Stimulated activated naive CD8-positive, alpha-beta T cell treated with anti-CD3 and anti-CD28 coated beads, Interleukin-15, amount 100 ng/mL, for 72 hours (primary cell): Measurements from ENCODE around the gene NEK11.
"Not testable (repeated sequence)": the region's sequence is repeated elsewhere in the genome, so short reads cannot be mapped to it uniquely, and the experiment has no call there.

ENCODE experiments used
- ATAC-seq: fragments of 150-1000 bp; cut with Tn5 transposase; 2 replicates; pipeline ENCODE4 v1.10.0; 2021; ENCODE audit warnings: mild to moderate bottlenecking, moderate library complexity
- DNase-seq, 2 donors: peaks; one replicate each; pipeline ENCODE4 v3.0.0; 2021 to 2022
- H3K27ac Mint-ChIP-seq, 2 donors: one replicate each; pipeline ENCODE4 v1.8.0; 2022; ENCODE audit warnings: mild to moderate bottlenecking in 2 of 2, mixed read lengths in 2 of 2, moderate library complexity in 2 of 2
- H3K27me3 Mint-ChIP-seq: one replicate; pipeline ENCODE4 v1.8.0; 2022; ENCODE audit warnings: mixed read lengths
- H3K4me1 Mint-ChIP-seq: one replicate; pipeline ENCODE4 v1.8.0; 2022; ENCODE audit warnings: mild to moderate bottlenecking, mixed read lengths
- H3K4me3 Mint-ChIP-seq, 2 donors: one replicate each; pipeline ENCODE4 v1.8.0; 2022; ENCODE audit warnings: mild to moderate bottlenecking in 2 of 2, mixed read lengths in 2 of 2, moderate library complexity in 1 of 2
- H3K9me3 Mint-ChIP-seq, 2 donors: one replicate each; pipeline ENCODE4 v1.8.0; 2022; ENCODE audit warnings: mixed read lengths in 2 of 2

NEK11 gene

DNA sequence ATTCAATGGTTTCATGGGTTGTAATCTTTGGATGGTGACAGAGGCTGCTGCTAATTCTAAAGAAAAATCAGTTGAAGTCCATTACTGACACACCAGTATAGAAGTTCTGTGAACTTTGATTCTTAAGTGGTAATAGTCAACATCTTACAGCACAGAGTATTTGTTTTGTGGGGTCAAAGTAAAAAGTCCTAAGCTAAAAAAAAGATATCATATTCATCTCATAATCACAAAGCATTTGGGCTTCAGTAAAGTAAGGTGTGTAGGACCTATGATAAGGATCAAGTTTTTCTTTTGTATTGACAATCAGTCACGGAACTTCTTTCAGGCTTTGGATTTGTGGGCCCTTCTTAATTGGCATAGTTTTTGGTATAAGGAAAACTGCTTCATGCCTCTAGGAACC lies 1.1 kb upstream of the NEK11 start:
- no peak for ATAC-seq
- H3K4me3 Mint-ChIP-seq: peak overlapping the region; percentile 84 to 93
- no peaks in the 10 kb centered on the region for H3K27me3 Mint-ChIP-seq
- H3K9me3 Mint-ChIP-seq: no peaks in the 10 kb centered on the region
- H3K4me1 Mint-ChIP-seq: peaks cover 50% of the 10 kb centered on the region
- H3K27ac Mint-ChIP-seq: peak overlapping the region; percentile 98
- DNase-seq: no peak

DNA sequence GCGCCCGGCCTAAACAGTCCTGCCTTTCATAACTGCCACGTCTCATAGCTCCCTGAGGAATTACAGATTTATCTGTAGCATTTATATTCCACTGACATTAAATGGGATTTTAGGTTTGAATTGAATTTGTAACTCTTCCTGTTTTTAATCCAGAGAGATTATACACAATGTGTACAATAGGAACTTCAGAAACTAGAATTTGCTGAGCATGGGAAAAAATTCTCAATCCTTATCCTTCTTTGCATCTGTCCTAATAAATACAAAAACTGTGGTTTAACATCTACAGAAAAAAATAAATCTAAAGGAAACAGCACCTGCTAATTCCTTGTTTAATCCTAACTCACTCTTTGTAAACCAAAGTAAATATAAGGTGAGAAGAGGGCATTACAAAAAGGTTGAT lies 2.2 kb downstream of the NEK11 start:
- H3K27me3 Mint-ChIP-seq: no peaks in the 10 kb centered on the region
- ATAC-seq: no peak
- H3K4me3 Mint-ChIP-seq: no peak overlapping the region
- peaks cover 31% of the 10 kb centered on the region for H3K4me1 Mint-ChIP-seq
- no peaks in the 10 kb centered on the region for H3K9me3 Mint-ChIP-seq
- H3K27ac Mint-ChIP-seq: no peak overlapping the region
- DNase-seq: no peak

DNA sequence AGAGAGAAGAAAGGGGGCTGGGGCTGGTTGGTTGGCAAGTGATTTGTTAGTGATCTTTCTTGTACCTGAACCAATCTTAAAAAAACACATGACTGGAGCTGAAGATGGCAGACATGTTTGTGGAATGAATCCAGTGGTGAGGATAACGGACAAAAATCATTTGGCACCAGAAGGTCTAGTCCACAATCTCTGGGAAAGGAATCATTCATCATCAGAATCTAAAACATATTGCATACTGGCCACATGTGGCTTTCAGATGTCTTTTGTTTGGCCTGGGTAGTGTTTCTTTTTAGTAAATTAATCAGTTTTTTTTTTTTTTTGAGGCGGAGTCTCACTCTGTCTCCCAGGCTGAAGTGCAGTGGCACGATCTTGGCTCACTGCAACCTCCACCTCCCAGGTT lies 5.0 kb downstream of the NEK11 start:
- no peak overlapping the region for H3K27ac Mint-ChIP-seq
- no peaks in the 10 kb centered on the region for H3K9me3 Mint-ChIP-seq
- H3K4me3 Mint-ChIP-seq: no peak overlapping the region
- H3K4me1 Mint-ChIP-seq: peaks cover 9% of the 10 kb centered on the region
- H3K27me3 Mint-ChIP-seq: no peaks in the 10 kb centered on the region
- DNase-seq (no peak), ATAC-seq (no peak)

DNA sequence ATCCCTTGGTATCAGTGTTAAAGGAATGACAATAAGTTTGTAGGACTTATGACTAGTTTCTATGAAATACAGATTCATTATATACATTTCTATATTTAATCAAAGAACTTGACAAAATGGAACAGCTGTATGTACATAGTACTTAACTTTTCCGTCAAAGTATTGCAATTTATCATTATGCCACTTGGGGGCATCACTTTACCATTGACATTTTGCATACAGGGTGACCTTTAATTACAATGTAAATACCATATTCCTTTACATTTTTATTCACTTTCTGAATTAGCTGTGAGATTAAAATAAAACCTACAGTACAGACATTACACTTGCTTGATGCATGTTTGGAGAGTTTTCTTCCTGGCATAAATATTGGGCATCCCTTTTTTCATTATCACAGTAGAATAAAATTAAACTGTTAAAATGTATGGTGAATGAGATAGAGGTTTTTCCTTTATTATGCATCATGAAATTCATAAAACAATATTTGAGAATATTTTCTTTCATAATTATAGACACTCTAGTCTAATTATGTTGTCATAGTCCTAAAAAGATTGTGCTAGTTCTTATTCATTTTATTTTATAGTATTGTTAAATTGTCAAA lies 6.9 kb downstream of the NEK11 start:
- DNase-seq (peak in 1 of 2 donors; percentile 36), ATAC-seq (no peak)
- H3K27me3 Mint-ChIP-seq: no peaks in the 10 kb centered on the region
- H3K27ac Mint-ChIP-seq: no peak overlapping the region
- no peaks in the 10 kb centered on the region for H3K4me1 Mint-ChIP-seq
- H3K4me3 Mint-ChIP-seq: no peak overlapping the region
- H3K9me3 Mint-ChIP-seq: no peaks in the 10 kb centered on the region

DNA sequence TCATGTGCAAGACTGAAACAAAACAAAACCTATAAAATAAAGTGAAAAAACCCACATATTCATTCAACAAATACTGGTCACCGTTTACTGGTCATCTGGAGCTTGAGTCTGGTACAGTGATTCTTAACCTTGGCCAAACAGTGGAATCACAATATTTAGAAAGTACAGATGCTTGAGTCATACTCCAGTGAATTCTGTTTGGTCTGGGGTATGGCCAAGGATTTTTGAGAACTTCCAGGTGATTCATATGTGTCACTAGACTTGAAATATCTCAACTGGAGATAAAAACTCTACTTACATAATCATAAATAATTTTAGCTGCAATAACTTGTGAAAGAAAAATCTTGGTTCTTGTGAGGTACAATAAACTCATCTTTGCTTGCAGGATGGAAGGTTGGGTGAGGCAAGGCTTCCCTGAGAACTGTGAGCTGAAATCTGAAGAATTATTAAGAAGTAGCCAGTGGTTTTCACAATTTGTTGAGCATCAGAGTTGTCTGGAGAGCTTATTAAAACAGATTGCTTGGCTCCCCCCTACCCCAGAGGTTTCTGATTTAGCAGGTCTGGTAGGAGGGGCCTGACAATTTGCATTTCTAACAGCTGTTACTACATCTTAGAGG lies 9.6 kb downstream of the NEK11 start:
- no peak overlapping the region for H3K4me3 Mint-ChIP-seq
- no peaks in the 10 kb centered on the region for H3K9me3 Mint-ChIP-seq
- H3K27me3 Mint-ChIP-seq: no peaks in the 10 kb centered on the region
- DNase-seq: no peak
- ATAC-seq: no peak
- H3K4me1 Mint-ChIP-seq: no peaks in the 10 kb centered on the region
- no peak overlapping the region for H3K27ac Mint-ChIP-seq

DNA sequence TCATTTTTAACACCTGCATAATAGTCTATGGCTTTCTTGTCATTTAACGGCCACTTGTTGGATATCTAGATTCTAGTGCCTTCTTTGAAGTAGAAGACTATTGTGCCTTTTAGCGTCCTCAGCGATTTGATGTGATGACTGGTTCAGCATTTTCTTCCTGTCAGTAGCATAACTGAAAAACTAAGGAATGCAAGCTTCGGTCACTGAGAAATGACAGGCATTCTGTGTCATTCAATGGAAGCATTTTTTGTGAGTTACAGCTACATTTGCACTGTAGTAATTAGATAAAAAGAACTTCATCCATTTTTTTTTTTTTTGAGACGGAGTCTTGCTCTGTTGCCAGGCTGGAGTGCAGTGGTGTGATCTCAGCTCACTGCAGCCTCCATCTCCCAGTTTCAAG lies 10.3 kb downstream of the NEK11 start:
- no peaks in the 10 kb centered on the region for H3K27me3 Mint-ChIP-seq
- no peak for ATAC-seq
- H3K4me3 Mint-ChIP-seq: no peak overlapping the region
- no peak overlapping the region for H3K27ac Mint-ChIP-seq
- no peaks in the 10 kb centered on the region for H3K9me3 Mint-ChIP-seq
- no peaks in the 10 kb centered on the region for H3K4me1 Mint-ChIP-seq
- DNase-seq: no peak

DNA sequence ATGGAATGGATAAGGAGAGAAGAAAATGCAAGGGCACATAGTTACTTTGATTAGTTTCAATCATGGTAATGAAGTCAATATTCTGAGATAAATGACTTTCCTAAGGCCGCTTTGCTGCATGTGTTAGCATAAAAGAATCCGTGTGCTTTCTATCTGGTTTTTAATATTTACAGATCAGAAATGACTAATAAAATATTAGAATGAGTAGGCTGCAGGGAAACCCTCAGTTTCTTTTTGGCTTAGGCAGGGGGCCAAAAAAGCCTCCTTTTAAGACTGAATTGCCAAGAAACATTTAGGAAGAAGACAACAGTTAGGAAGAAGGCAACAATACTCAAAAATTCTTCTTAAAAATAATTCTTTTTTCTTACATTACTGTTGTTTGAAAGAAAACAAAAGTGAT lies 11.6 kb downstream of the NEK11 start:
- H3K27ac Mint-ChIP-seq: no peak overlapping the region
- no peak for DNase-seq
- no peaks in the 10 kb centered on the region for H3K27me3 Mint-ChIP-seq
- no peak for ATAC-seq
- H3K4me3 Mint-ChIP-seq: no peak overlapping the region
- peaks cover 13% of the 10 kb centered on the region for H3K4me1 Mint-ChIP-seq
- H3K9me3 Mint-ChIP-seq: peaks cover 3 to 4% of the 10 kb centered on the region in 2 donors

DNA sequence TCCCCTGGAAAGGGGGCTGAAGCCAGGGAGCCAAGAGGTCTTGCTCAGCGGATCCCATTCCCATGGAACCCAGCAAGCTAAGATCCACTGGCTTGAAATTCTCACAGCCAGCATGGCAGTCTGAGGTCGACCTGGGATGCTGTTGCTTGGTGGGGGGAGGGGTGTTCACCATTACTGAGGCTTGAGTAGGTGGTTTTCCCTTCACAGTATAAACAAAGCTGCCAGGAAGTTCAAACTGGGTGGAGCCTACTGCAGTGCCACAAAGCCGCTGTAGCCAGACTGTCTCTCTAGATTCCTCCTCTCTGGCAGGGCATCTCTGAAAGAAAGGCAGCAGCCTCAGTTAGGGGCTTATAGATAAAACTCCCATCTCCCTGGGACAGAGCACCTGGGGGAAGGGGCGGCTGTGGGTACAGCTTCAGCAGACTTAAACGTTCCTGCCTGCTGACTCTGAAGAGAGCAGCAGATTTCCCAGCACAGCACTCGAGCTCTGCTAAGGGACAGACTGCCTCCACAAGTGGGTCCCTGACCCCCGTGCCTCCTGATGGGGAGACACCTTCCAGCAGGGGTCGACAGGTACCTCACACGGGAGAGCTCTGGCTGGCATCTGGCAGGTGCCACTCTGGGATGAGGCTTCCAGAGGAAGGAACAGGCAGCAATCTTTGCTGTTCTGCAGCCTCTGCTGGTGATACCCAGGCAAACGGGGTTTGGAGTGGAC lies 15.8 kb downstream of the NEK11 start:
- Mint-ChIP-seq H3K4me1 (peaks cover 15% of the 10 kb centered on the region), H3K9me3 (peaks cover 23 to 39% of the 10 kb centered on the region in 2 donors), H3K4me3 (peak overlapping the region in 1 of 2 donors; percentile 13), H3K27ac (peak overlapping the region in 1 of 2 donors; percentile 70)
- H3K27me3 Mint-ChIP-seq: not testable (repeated sequence)
- ATAC-seq: peak; percentile 81
- peak; percentile 6 to 50 for DNase-seq

DNA sequence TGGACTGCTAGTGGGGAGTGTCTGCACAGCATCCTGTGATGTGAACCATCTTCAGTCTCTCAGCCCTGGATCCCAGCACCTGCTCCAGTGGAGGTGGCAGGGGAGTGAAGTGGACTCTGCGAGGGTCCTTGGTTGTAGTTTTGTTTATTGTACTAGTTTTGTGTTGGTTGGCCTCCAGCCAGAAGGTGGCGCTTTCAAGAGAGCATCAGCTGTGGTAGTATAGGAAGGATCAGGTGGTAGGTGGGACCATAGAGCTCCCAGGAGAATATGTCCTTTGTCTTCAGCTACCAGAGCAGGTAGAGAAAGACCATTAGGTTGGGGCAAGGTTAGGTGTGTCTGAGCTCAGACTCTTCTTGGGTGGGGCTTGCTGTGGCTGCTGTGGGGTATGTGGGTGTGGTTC lies 20.9 kb downstream of the NEK11 start:
- Mint-ChIP-seq H3K4me3 (no peak overlapping the region), H3K27me3 (no peaks in the 10 kb centered on the region), H3K9me3 (peaks cover 25 to 44% of the 10 kb centered on the region in 2 donors), H3K4me1 (peaks cover 10% of the 10 kb centered on the region), H3K27ac (peak overlapping the region in 1 of 2 donors; percentile 56)
- DNase-seq: no peak
- no peak for ATAC-seq

DNA sequence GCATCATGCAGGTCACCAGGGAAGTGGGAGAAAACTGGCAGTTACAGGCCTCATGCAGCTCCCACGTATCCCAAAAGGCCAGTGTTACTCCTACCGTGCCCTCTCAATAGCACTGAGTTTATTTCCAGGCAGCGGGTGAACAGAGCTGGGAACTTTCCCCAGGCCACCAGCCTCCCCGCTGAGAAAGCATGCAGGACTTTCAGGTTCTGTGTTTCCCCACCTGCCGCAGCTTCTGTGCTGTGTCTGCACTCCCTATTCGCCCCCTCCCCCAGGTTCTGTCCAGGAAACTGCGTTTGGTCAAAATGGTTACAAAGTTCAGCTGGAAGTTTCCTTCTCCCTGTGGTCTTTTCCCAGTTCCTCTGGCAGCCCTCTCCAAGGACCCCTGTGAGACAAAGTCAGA lies 21.4 kb downstream of the NEK11 start:
- ATAC-seq (no peak), DNase-seq (no peak)
- H3K4me1 Mint-ChIP-seq: peaks cover 5% of the 10 kb centered on the region
- no peak overlapping the region for H3K4me3 Mint-ChIP-seq
- H3K27ac Mint-ChIP-seq: peak overlapping the region in 1 of 2 donors; percentile 56
- no peaks in the 10 kb centered on the region for H3K27me3 Mint-ChIP-seq
- H3K9me3 Mint-ChIP-seq: peaks cover 25 to 43% of the 10 kb centered on the region in 2 donors

DNA sequence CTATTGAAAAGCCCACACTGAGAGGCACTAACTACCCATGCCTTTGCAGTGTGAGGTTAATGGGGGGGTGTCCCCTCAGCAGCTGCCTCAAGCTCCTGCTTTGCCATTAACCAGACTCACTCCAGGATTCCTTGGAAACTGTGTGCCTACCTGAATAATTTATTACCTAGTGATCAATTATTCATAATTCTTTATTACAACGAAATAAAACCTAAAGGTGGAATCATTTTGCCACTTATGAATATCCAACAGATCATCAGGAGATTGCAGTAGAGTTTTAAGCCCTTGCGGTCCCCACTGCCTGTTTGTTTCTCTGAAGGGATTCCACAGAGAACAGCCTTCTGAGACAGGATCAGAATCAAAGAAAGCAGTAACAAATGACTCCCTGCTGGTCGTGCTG lies 23.3 kb downstream of the NEK11 start:
- Mint-ChIP-seq H3K27ac (no peak overlapping the region), H3K4me3 (no peak overlapping the region), H3K27me3 (no peaks in the 10 kb centered on the region), H3K9me3 (peaks cover 7 to 23% of the 10 kb centered on the region in 2 donors), H3K4me1 (no peaks in the 10 kb centered on the region)
- DNase-seq (no peak), ATAC-seq (no peak)

DNA sequence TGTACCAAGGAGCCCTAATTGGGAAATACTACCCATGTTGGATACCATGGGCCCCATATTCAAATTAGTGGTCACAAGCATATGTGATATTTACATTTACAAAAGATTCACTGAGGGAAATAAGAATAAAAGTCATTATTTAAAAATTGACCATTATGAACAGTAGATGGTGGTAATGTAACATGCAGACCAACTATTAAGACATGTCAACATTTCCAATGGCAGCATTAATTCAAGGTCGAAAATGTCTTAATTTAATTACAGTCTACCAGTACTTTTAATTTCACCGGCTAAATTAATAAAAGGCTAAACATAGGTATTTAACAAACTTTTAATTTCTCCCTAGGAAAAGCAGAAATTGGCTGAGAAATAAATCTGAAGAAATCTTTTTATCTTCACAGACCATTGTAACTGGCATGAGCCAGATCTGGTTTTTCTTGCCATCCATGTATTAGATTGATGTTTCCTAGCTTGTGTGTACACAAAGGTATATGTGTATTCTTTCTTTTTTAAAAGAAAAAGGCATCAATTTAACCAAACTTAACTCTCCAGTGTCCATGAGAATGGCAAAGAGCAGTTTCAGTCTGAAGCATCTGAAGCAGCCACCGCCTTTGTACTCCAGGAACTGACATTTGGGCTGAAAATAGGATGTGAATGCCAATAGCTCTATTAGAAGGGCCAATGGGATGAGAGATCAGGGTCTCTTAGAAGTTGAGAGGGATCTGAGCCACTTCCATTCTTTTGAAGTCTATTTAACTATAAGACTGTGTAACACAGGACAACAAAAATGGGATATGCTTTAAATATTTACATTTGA lies 26.6 kb downstream of the NEK11 start:
- no peaks in the 10 kb centered on the region for H3K4me1 Mint-ChIP-seq
- DNase-seq: no peak
- H3K27me3 Mint-ChIP-seq: no peaks in the 10 kb centered on the region
- peak overlapping the region; percentile 27 to 52 for H3K27ac Mint-ChIP-seq
- ATAC-seq: no peak
- H3K9me3 Mint-ChIP-seq: no peaks in the 10 kb centered on the region
- no peak overlapping the region for H3K4me3 Mint-ChIP-seq

DNA sequence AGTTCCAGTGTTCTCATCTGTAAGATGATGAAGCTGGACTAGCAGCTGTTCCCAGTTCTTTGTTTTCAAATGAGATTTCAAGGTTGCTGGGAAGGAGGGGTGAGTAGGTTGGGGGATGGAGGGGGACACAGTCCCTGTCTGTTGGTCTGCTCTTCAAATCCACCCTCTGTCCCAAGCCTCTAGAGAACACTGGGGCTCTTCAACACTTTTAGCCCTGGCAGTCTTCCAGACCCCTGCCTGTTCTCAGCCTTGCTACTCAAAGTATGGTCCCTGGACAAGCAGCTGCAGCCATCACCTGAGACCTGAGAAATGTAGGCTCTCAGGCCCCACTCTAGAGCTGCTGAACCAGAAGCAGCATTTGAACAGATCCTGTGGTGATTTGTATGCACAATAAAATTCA lies 41.3 kb downstream of the NEK11 start:
- no peak for ATAC-seq
- Mint-ChIP-seq H3K27ac (no peak overlapping the region), H3K4me1 (no peaks in the 10 kb centered on the region), H3K27me3 (peaks cover under 1% of the 10 kb centered on the region), H3K4me3 (no peak overlapping the region), H3K9me3 (no peaks in the 10 kb centered on the region)
- no peak for DNase-seq

DNA sequence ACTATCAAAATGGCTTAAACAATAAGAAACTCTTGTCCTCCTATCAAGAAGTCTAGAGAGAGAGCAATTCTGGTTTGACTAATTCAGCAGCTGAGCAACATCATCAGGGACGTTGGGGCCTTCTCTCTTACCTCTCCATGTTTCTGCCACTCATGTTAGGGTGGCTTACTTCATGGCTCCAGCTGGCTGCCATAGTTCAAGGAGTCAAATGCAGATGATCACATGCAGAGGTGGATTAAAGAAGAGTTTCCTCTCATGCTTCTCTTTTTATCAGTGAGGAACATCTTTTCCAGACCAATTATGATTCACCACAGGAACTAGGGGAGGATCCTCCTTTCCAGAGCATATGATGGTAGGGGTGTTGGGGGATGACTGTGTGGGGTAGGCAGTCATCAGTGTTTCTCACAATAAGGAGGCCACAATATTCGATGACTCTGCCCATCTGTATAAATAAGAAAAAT lies 45.5 kb downstream of the NEK11 start:
- ATAC-seq: no peak
- Mint-ChIP-seq H3K9me3 (no peaks in the 10 kb centered on the region), H3K4me3 (no peak overlapping the region), H3K27ac (no peak overlapping the region), H3K4me1 (no peaks in the 10 kb centered on the region), H3K27me3 (no peaks in the 10 kb centered on the region)
- no peak for DNase-seq

DNA sequence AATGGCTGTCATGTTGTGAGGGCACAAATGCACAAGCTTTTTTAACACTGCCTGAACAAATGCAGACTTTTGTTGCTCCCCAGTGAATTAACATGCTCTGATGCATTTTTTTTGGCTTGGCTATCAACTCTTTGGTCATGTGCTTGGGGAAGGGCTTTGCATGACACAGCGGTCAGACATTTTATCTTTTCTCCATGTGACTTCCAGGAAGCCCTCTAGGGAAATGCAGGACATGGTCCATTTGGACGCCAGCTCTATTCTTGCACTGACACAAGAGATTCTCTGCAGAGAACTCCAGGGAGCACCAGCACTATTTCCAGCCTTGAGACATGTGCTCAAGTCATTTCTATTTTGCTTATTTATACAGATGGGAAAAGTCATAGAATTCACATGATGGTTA lies 46.2 kb downstream of the NEK11 start:
- H3K4me1 Mint-ChIP-seq: no peaks in the 10 kb centered on the region
- DNase-seq (no peak), ATAC-seq (no peak)
- H3K27ac Mint-ChIP-seq: no peak overlapping the region
- no peak overlapping the region for H3K4me3 Mint-ChIP-seq
- H3K9me3 Mint-ChIP-seq: no peaks in the 10 kb centered on the region
- H3K27me3 Mint-ChIP-seq: no peaks in the 10 kb centered on the region
